Measurements from ENCODE around the gene DUSP7.
"Not testable (repeated sequence)": the region's sequence is repeated elsewhere in the genome, so short reads cannot be mapped to it uniquely, and the experiment has no call there.

Gene DUSP7

GRCh38 chr3:52044869-52045619 is 11.3 kb downstream of the DUSP7 start:
- TF ChIP-seq HDGF (IDR thresholded peaks at IDR 0.05; ENCODE audit: borderline replicate concordance) = no peak
- TF ChIP-seq CTBP1 (IDR thresholded peaks at IDR 0.05; ENCODE audit: borderline replicate concordance) = no peak
- no peak for TF ChIP-seq LEF1 (IDR thresholded peaks at IDR 0.05; ENCODE audit: borderline replicate concordance)
- no peak for TF ChIP-seq ELF4 (IDR thresholded peaks at IDR 0.05)
- no peak for TF ChIP-seq ZNF384 (IDR thresholded peaks at IDR 0.05)
- no peak for TF ChIP-seq TARDBP (IDR thresholded peaks at IDR 0.05)
- TF ChIP-seq FOXA1 (IDR thresholded peaks at IDR 0.05) = no peak
- no peak for TF ChIP-seq FOXM1 (IDR thresholded peaks at IDR 0.05; ENCODE audit: borderline replicate concordance)
- no peak for TF ChIP-seq BHLHE40 (IDR thresholded peaks at IDR 0.05; ENCODE audit: borderline replicate concordance)
- no peak for TF ChIP-seq L3MBTL2 (conservative IDR thresholded peaks at IDR 0.05)
- no peak for TF ChIP-seq ARNT (IDR thresholded peaks at IDR 0.05)
- no peak for TF ChIP-seq SP1 (IDR thresholded peaks at IDR 0.05)
- no peak for TF ChIP-seq FOXK2 (IDR thresholded peaks at IDR 0.05)
- TF ChIP-seq PKNOX1 (IDR thresholded peaks at IDR 0.05) = no peak
- no peak for TF ChIP-seq SUZ12 (IDR thresholded peaks at IDR 0.05)
- no peak for TF ChIP-seq NFRKB (IDR thresholded peaks at IDR 0.05)
- POLR2A ChIA-PET = interaction anchor here (0.6 to 1.1 kb wide), 3 partner anchors 10 to 54 kb away, joined by 3 read pairs; no protein-coding TSS in a partner anchor
- DNase-seq (ENCODE audit: extremely low spot score) = no peak
- CTCF ChIA-PET = no interaction called here

GRCh38 chr3:52043750-52044149 is 12.6 kb downstream of the DUSP7 start:
- CTCF ChIA-PET = interaction anchor here (0.6 kb wide), 1 partner anchor 43 kb away, joined by 3 read pairs; no protein-coding TSS in a partner anchor
- POLR2A ChIA-PET = interaction anchor here (1.3 kb wide), 1 partner anchor 48 kb away, joined by 3 read pairs; the partner anchor contains the start of gene RPL29
- TF ChIP-seq L3MBTL2 (conservative IDR thresholded peaks at IDR 0.05) = no peak
- TF ChIP-seq TARDBP (IDR thresholded peaks at IDR 0.05) = no peak
- no peak for TF ChIP-seq NFRKB (IDR thresholded peaks at IDR 0.05)
- TF ChIP-seq FOXK2 (IDR thresholded peaks at IDR 0.05) = no peak
- no peak for TF ChIP-seq PKNOX1 (IDR thresholded peaks at IDR 0.05)
- TF ChIP-seq LEF1 (IDR thresholded peaks at IDR 0.05; ENCODE audit: borderline replicate concordance) = no peak
- TF ChIP-seq FOXM1 (IDR thresholded peaks at IDR 0.05; ENCODE audit: borderline replicate concordance) = no peak
- no peak for TF ChIP-seq CTBP1 (IDR thresholded peaks at IDR 0.05; ENCODE audit: borderline replicate concordance)
- TF ChIP-seq HDGF (IDR thresholded peaks at IDR 0.05; ENCODE audit: borderline replicate concordance) = no peak
- DNase-seq (ENCODE audit: extremely low spot score) = no peak

GRCh38 chr3:52043039-52043438 is 13.3 kb downstream of the DUSP7 start:
- DNase-seq (ENCODE audit: extremely low spot score); CTCF ChIA-PET: not testable (repeated sequence)
- POLR2A ChIA-PET = interaction anchor here (1.3 kb wide), 1 partner anchor 47 kb away, joined by 3 read pairs; the partner anchor contains the start of gene RPL29

GRCh38 chr3:52041118-52041731 is 15.1 kb downstream of the DUSP7 start:
- POLR2A ChIA-PET = interaction anchor here (1.3 kb wide), 1 partner anchor 45 kb away, joined by 4 read pairs; the partner anchor contains the start of gene RPL29
- CTCF ChIA-PET = no interaction called here
- no peak for DNase-seq (ENCODE audit: extremely low spot score)
- no peak for TF ChIP-seq ZNF384 (IDR thresholded peaks at IDR 0.05)
- no peak for TF ChIP-seq PKNOX1 (IDR thresholded peaks at IDR 0.05)
- TF ChIP-seq L3MBTL2 (conservative IDR thresholded peaks at IDR 0.05) = no peak
- TF ChIP-seq FOXM1 (IDR thresholded peaks at IDR 0.05; ENCODE audit: borderline replicate concordance) = no peak
- no peak for TF ChIP-seq SP1 (IDR thresholded peaks at IDR 0.05)
- TF ChIP-seq FOXA1 (IDR thresholded peaks at IDR 0.05) = no peak

- ChIA-PET CTCF (no interaction called here), POLR2A (no interaction called here)
- DNase-seq (ENCODE audit: extremely low spot score) = no peak
- TF ChIP-seq L3MBTL2 (conservative IDR thresholded peaks at IDR 0.05) = no peak
- TF ChIP-seq ARNT (IDR thresholded peaks at IDR 0.05) = no peak
- TF ChIP-seq LEF1 (IDR thresholded peaks at IDR 0.05; ENCODE audit: borderline replicate concordance) = no peak
- no peak for TF ChIP-seq SP1 (IDR thresholded peaks at IDR 0.05)
- TF ChIP-seq NFRKB (IDR thresholded peaks at IDR 0.05) = no peak
- TF ChIP-seq PKNOX1 (IDR thresholded peaks at IDR 0.05) = no peak
- no peak for TF ChIP-seq CTBP1 (IDR thresholded peaks at IDR 0.05; ENCODE audit: borderline replicate concordance)
- no peak for TF ChIP-seq ELF4 (IDR thresholded peaks at IDR 0.05)
- no peak for TF ChIP-seq TARDBP (IDR thresholded peaks at IDR 0.05)
- no peak for TF ChIP-seq FOXA1 (IDR thresholded peaks at IDR 0.05)
- no peak for TF ChIP-seq FOXK2 (IDR thresholded peaks at IDR 0.05)
- no peak for TF ChIP-seq HDGF (IDR thresholded peaks at IDR 0.05; ENCODE audit: borderline replicate concordance)
- TF ChIP-seq BHLHE40 (IDR thresholded peaks at IDR 0.05; ENCODE audit: borderline replicate concordance) = no peak
- TF ChIP-seq SUZ12 (IDR thresholded peaks at IDR 0.05) = no peak
- no peak for TF ChIP-seq ZNF384 (IDR thresholded peaks at IDR 0.05)
- TF ChIP-seq FOXM1 (IDR thresholded peaks at IDR 0.05; ENCODE audit: borderline replicate concordance) = no peak
Measured at GRCh38 chr3:52040600-52040999, 15.8 kb downstream of the DUSP7 start.
